MM.1S (cell line): Measurements from ENCODE around the gene CEACAM5.

Source experiments
- CTCF ChIP-seq: fragments of 300-600 bp; sonication (generic); IDR thresholded peaks from 2 replicates; pipeline ENCODE4 v1.5.1; 2016; ENCODE audit warnings: antibody characterized with exemption, low read length, mixed read lengths
- EZH2phosphoT487 ChIP-seq: fragments of 300-600 bp; sonication (generic); IDR thresholded peaks from 2 replicates; pipeline ENCODE4 v1.6.1; 2018; ENCODE audit warnings: antibody characterized with exemption, low read length

GRCh38 chr19:41720103-41720502 is 11.7 kb downstream of the CEACAM5 start:
- TF ChIP-seq CTCF: no peak
- no peak for TF ChIP-seq EZH2phosphoT487
